Testis (tissue), 3 donors: Measurements from ENCODE around the gene CYP2S1. TPM values are rescaled to one million over a fixed set of nuclear protein-coding genes. Genes with fewer than 3 reads are reported as not detected.

Experiments
- DNase-seq: peaks from one replicate; pipeline ENCODE4 v3.0.0-alpha.2; 2019
- H3K27ac ChIP-seq, 2 donors: fragments of 200-600 bp; sonication (generic); one replicate each; pipeline ENCODE4 v1.5.1; 2019
- H3K27me3 ChIP-seq: fragments of 200-600 bp; sonication (generic); one replicate; pipeline ENCODE4 v1.5.1; 2019
- H3K36me3 ChIP-seq: fragments of 200-600 bp; sonication (generic); one replicate; pipeline ENCODE4 v1.5.1; 2017; ENCODE audit warnings: low read depth; ENCODE audit errors: missing control alignments
- H3K4me1 ChIP-seq: fragments of 200-600 bp; sonication (generic); one replicate; pipeline ENCODE4 v1.5.1; 2019
- H3K4me3 ChIP-seq, 2 donors: fragments of 200-600 bp; sonication (generic); one replicate each; pipeline ENCODE4 v1.5.1; 2017 to 2019
- H3K9me3 ChIP-seq: fragments of 200-600 bp; sonication (generic); one replicate; pipeline ENCODE4 v1.5.1; 2017
- POLR2A ChIP-seq: fragments of 450-650 bp; IDR thresholded peaks from one replicate; pipeline ENCODE4 v1.6.1; 2017; ENCODE audit warnings: antibody characterized with exemption, mild to moderate bottlenecking, moderate library complexity
- WGBS, 2 donors: methylation state at CpG; one replicate each; pipeline ENCODE4 v1.1.5; 2018; 5-methylcytosine and 5-hydroxymethylcytosine counted together
- intact Hi-C: fragments of 100-400 bp; cut with DNase I; formaldehyde crosslinking; loops from one replicate; pipeline ENCODE4 v1.15.1; 2023; ENCODE audit warnings: low total_unique reads
- polyA plus RNA-seq: library from polyadenylated mRNA; stranded (reverse); fragments of 350-450 nt; fragmentation: Illumina TruSeq; extraction: RNeasy Lipid Tissue Mini Kit (QIAGEN cat#74804); gene quantifications from one replicate; pipeline ENCODE4 v1.2.3, GENCODE V29; 2014; ENCODE audit warnings: low read depth, low replicate concordance; ENCODE audit not compliant: insufficient read depth
- total RNA-seq, 2 donors: library from RNA; depleted of rRNA; stranded (reverse); fragments of >200 nt; gene quantifications; one replicate each; pipeline ENCODE4 v1.2.3, GENCODE V29; 2016
- TF ChIP-seq, protein P1 (sequence below), 3 experiments: fragments of 450-650 bp in 2 of 3; fragments of 200-600 bp in 1 of 3; sonication (generic) in 1 of 3; IDR thresholded peaks; one replicate each; pipeline ENCODE4 v1.5.1; 2016 to 2019; ENCODE audit warnings: antibody characterized with exemption in 3 of 3, mild to moderate bottlenecking in 2 of 3, moderate library complexity in 1 of 3

Gene CYP2S1
- total and polyA plus RNA-seq, 3 donors from 2014 or later, result 1.4 to 2.0 (median 1.6) TPM

DNA sequence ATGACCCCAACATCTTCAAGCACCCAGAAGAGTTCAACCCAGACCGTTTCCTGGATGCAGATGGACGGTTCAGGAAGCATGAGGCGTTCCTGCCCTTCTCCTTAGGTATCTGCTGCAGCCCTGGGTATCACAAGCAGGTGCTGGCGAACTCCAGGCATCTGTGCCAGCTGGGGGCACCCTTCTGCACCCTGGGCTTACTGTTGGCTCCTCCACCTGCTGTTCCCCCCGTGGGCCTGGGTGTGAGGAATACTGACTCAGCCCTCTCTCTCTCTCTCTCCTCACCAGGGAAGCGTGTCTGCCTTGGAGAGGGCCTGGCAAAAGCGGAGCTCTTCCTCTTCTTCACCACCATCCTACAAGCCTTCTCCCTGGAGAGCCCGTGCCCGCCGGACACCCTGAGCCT, 13.0 kb downstream of the CYP2S1 start:
- intact Hi-C loops, result loop anchor here (5.0 kb wide), 1 partner anchor 56 kb away; the partner anchor contains the start of gene HNRNPUL1
- no peak for DNase-seq
- Histone ChIP-seq H3K4me3 (no peak overlapping the region), H3K27ac (no peak overlapping the region), H3K36me3 (no peaks in the 10 kb centered on the region), H3K27me3 (no peaks in the 10 kb centered on the region), H3K9me3 (no peaks in the 10 kb centered on the region), H3K4me1 (no peaks in the 10 kb centered on the region)
- TF ChIP-seq, protein P1, sequence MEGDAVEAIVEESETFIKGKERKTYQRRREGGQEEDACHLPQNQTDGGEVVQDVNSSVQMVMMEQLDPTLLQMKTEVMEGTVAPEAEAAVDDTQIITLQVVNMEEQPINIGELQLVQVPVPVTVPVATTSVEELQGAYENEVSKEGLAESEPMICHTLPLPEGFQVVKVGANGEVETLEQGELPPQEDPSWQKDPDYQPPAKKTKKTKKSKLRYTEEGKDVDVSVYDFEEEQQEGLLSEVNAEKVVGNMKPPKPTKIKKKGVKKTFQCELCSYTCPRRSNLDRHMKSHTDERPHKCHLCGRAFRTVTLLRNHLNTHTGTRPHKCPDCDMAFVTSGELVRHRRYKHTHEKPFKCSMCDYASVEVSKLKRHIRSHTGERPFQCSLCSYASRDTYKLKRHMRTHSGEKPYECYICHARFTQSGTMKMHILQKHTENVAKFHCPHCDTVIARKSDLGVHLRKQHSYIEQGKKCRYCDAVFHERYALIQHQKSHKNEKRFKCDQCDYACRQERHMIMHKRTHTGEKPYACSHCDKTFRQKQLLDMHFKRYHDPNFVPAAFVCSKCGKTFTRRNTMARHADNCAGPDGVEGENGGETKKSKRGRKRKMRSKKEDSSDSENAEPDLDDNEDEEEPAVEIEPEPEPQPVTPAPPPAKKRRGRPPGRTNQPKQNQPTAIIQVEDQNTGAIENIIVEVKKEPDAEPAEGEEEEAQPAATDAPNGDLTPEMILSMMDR (IDR thresholded peaks at IDR 0.05), result no peak
- TF ChIP-seq POLR2A, result no peak
- 77 to 80% methylated on average over 10 of the region's 10 CpGs for WGBS, 2 donors

DNA sequence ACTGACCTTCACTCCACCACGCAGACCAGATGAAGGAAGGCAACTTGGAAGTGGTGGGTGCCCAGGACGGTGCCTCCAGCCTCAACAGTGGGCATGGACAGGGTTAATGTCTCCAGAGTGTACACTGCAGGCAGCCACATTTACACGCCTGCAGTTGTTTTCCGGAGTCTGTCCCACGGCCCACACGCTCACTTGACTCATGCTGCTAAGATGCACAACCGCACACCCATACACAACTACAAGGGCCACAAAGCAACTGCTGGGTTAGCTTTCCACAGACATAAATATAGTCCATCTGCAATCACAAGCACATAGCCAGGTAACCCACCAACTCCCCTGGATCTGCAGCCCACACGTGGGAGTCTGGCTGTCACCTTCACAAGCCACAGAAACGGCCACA, 13.4 kb downstream of the CYP2S1 start:
- TF ChIP-seq POLR2A, result no peak
- TF ChIP-seq, protein P1 (IDR thresholded peaks at IDR 0.05), result no peak
- no peaks in the 10 kb centered on the region for H3K27me3 ChIP-seq
- H3K4me1 ChIP-seq, result no peaks in the 10 kb centered on the region
- no peak for DNase-seq
- WGBS, 2 donors, result 74 to 84% methylated on average over 9 of the region's 9 CpGs
- no peak overlapping the region for H3K4me3 ChIP-seq
- H3K36me3 ChIP-seq, result no peaks in the 10 kb centered on the region
- H3K9me3 ChIP-seq, result no peaks in the 10 kb centered on the region
- intact Hi-C loops, result loop anchor here (5.0 kb wide), 1 partner anchor 56 kb away; the partner anchor contains the start of gene HNRNPUL1
- H3K27ac ChIP-seq, result no peak overlapping the region

DNA sequence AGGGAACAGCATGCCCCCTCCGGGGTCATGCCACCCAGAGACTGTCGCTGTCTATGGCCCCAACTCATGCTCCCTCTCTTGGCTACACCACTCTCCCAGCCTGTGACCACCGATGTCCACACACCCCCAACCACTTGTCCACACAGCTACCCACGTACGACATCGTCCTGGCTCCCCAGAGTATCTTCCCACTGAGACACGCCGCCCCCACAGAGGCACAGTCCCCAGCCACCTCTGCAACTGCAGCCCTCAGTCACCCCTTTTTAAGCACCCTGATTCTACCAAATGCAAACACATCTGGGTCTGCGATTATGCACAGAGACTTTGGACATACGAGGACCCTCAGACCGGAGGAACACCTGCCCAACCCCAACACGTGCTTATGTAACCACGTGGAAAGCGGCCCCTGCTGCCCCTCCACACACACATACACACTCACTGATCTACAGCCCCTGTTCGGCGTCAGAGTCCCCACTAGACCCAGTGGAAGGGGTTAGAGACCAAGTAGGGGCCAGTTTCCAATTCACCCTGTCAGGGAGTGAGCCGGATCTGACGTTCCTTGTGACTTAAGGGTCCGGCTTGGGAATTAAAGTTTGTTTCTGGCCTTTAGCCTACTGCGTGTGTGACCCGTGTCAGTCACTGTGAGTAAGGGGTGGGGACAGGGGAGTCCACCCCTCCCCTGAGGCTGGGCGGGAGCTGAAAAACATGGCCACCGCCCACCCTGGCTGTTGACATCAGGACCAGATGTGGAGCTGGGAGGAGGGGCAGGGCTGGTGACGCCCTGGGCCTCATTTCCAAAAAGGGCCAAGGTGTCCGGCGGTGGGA, 14.1 kb downstream of the CYP2S1 start:
- DNase-seq, result peak; percentile 46
- WGBS, 2 donors, result 69 to 79% methylated on average over 25 to 26 of the region's 26 CpGs
- Histone ChIP-seq H3K27me3 (no peaks in the 10 kb centered on the region), H3K36me3 (no peaks in the 10 kb centered on the region), H3K4me3 (no peak overlapping the region), H3K27ac (no peak overlapping the region), H3K4me1 (no peaks in the 10 kb centered on the region), H3K9me3 (no peaks in the 10 kb centered on the region)
- no peak for TF ChIP-seq POLR2A
- intact Hi-C loops, result loop anchor here (5.0 kb wide), 1 partner anchor 55 kb away; the partner anchor contains the start of gene HNRNPUL1

DNA sequence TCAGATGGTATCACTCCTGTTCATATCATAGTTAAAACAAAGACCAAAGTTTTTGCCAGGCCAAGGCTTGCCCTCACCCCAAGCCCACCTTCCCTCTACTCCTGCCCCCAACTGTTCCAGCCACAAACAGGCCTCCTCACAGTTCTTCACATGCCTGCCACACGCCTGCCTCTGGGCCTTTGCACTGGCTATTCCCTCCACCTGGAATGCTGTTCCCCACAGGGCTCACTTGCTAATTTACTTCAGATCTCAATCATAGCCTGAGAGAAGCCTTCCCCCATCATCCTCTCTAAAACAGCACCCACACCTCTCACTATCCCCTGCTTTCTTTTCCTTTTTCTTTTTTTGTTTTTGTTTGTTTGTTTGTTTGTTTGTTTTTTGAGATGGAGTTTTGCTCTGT, 21.1 kb downstream of the CYP2S1 start:
- Histone ChIP-seq H3K9me3 (no peaks in the 10 kb centered on the region), H3K27ac (no peak overlapping the region), H3K4me3 (no peak overlapping the region), H3K36me3 (no peaks in the 10 kb centered on the region), H3K27me3 (no peaks in the 10 kb centered on the region), H3K4me1 (peaks cover 8% of the 10 kb centered on the region)
- intact Hi-C loops, result no loop called here
- TF ChIP-seq, protein P1 (IDR thresholded peaks at IDR 0.05), result no peak
- TF ChIP-seq POLR2A, result no peak
- 96 to 100% methylated on average over 1 of the region's 1 CpG for WGBS, 2 donors
- no peak for DNase-seq

DNA sequence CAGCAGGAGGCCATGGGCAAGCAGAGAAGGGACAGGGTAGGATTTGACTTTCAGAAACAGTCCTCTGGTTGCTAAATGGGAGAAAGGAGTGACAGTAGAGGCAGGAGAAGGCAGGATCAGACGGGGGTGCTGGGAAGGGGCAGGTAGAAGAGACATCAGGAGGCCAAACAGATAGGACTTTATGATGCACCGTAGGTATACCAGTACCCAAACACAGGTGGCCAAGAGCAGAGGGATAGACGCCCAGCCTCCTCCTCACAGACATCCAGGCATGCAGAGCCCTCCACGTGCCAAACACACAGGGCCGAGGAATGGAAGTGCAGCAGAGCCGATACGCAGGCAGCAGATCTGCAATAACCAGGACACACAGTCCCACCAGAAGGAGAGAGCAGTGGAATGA, 24.7 kb downstream of the CYP2S1 start:
- intact Hi-C loops, result no loop called here
- Histone ChIP-seq H3K4me1 (peaks cover 8% of the 10 kb centered on the region), H3K27ac (peak overlapping the region in 1 of 2 donors; percentile 95), H3K36me3 (no peaks in the 10 kb centered on the region), H3K27me3 (no peaks in the 10 kb centered on the region), H3K4me3 (no peak overlapping the region), H3K9me3 (no peaks in the 10 kb centered on the region)
- TF ChIP-seq, protein P1 (IDR thresholded peaks at IDR 0.05), result no peak
- TF ChIP-seq POLR2A, result no peak
- DNase-seq, result no peak
- 53 to 73% methylated on average over 5 to 7 of the region's 7 CpGs for WGBS, 2 donors
